GM19239 (cell line): ENCODE measurements around the gene MATN3.
"Not testable (repeated sequence)": the region's sequence is repeated elsewhere in the genome, so short reads cannot be mapped to it uniquely, and the experiment has no call there.

Experiments
- DNase-seq: peaks from one replicate; pipeline ENCODE4 v3.0.0; 2011; ENCODE audit warnings: low spot score; ENCODE audit not compliant: insufficient read length
- FAIRE-seq: peaks from 2 replicates; lab custom pipeline; 2011; peaks lifted over from hg19 to GRCh38; lab: Jason Lieb, UNC

The MATN3 gene, protein sequence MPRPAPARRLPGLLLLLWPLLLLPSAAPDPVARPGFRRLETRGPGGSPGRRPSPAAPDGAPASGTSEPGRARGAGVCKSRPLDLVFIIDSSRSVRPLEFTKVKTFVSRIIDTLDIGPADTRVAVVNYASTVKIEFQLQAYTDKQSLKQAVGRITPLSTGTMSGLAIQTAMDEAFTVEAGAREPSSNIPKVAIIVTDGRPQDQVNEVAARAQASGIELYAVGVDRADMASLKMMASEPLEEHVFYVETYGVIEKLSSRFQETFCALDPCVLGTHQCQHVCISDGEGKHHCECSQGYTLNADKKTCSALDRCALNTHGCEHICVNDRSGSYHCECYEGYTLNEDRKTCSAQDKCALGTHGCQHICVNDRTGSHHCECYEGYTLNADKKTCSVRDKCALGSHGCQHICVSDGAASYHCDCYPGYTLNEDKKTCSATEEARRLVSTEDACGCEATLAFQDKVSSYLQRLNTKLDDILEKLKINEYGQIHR

GRCh38 chr2:20012282-20013125 lies at the start of gene MATN3:
MATN3 (minus strand) TSS chr2:20012668; CDS start chr2:20012631, 37 bp downstream.
- FAIRE-seq (no peak), DNase-seq (no peak)

GRCh38 chr2:20061940-20062339 lies 49.5 kb upstream of the MATN3 start:
- DNase-seq, result no peak
- no peak for FAIRE-seq

DNA sequence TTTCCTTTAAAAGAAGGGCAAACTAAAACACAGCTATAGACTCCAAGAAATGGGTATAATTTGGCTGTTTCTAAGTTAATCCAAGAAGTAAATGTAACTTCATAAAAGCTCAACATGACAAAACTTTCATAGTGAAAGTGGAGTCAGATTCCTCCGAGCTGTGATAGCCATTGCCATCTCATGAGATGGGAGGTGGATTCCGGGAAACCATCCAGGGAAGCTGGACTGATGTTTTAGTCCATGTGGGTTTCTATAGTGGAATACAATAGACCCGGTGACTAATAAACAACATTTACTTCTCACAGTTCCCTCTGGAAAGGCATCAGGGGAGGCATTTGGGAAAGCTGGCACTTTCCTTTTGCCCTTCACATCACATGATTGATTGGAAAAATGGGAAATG lies 49.0 kb upstream of the MATN3 start:
- DNase-seq, result no peak
- FAIRE-seq, result no peak

DNA sequence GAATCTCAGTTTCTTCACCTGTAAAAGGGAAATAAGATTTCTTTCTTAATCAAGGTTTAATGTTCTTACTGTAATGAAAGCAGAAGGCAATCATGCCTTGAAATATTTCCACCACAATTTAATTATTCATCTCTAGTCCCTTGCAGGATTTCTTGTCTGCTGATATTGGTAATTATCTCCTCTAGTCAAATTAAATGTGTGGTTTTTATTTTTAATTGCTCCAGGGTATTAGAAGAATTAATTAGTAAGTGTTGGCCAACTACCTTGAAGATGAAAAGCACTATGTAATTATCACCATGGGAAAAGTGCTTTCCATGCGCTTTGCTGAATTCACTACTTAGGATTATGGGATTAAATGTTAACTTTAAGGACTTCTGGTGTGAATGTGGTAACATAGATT lies 47.6 kb upstream of the MATN3 start:
- FAIRE-seq (no peak), DNase-seq (no peak)

DNA sequence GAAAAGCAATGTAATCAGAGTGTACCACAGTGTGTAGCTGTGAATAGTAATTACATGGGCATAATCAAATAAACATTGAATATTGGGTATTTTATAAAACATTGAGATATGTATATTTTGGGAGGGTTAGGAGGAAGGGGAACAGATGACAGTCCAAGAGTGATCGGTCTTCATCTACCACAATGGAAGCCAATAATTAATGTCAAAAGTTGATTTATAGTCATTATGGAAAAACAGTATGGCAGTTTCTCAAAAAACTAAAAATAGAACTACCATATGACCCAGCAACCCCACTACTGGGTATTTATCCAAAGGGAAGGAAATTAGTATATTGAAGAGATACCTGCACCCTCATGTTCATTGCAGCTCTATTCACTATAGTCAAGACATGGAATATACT lies 44.8 kb upstream of the MATN3 start:
- FAIRE-seq (no peak), DNase-seq (no peak)

- DNase-seq, result no peak
- FAIRE-seq, result no peak
These were observed 42.5 kb upstream of the MATN3 start for GRCh38 chr2:20054931-20055330.

- FAIRE-seq (no peak), DNase-seq (no peak)
These were observed 41.7 kb upstream of the MATN3 start for GRCh38 chr2:20054119-20054518.

DNA sequence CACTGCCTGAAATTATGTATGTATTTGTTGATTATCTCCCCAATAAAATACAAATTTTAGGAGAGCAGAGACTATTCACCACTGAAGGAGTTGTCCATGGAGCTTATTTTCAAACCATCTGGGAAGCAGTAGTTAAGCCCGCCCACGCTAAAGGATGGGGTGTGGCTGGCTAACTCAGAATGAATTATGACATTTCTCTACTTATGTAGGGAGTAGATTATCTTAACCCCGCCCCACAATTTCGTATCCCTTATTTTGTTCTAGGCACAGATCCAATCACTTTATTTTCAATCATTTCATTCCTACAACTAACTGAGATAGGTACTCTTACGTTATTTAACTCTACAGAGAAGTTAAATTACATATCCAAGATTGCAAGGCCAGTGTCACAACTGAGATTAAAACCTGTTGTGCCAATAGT lies 40.4 kb upstream of the MATN3 start:
- DNase-seq, result no peak
- no peak for FAIRE-seq

GRCh38 chr2:20052229-20052851 lies 39.9 kb upstream of the MATN3 start:
- no peak for DNase-seq
- FAIRE-seq, result no peak

DNA sequence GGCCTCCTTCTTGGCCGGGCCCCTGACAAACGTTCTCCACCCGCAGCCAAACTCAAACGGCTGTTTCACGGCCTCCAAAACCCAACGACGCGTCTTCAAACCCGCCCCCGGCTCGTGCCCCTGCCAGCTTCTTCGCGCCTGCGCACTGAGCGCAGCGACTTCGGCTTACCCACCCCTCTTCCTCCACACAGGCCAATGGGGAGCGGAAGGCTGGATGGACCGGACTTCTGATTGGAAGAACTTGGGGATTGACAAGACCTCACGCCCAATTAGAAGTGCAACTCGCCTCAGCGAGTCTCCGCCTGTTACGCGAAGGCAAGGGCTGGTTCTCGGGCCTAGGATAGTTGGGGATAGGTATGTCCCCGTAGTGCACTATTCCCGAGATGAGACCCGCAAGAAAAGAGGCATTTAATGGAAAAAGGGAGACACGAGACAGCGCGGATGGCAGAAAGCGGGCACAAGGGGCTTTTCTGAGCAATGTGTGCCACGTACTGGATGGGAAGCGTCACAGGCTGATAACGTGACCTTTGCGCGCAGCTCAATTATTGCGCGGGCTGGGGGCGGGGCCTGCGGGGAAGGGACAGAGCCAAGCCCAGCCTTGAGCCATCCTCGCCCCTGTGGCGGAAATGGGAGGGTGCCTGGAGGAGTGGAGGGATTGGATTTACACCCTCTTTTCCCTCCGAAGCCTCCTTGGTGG lies 39.2 kb upstream of the MATN3 start, which contains the start of gene LAPTM4A:
Gene LAPTM4A, minus strand, starts transcription at position 97 of the 697 bp plus-strand sequence. CDS start 108 bp downstream, outside the sequence.
- DNase-seq, result peak; percentile 84
- FAIRE-seq, result peak; percentile 97

DNA sequence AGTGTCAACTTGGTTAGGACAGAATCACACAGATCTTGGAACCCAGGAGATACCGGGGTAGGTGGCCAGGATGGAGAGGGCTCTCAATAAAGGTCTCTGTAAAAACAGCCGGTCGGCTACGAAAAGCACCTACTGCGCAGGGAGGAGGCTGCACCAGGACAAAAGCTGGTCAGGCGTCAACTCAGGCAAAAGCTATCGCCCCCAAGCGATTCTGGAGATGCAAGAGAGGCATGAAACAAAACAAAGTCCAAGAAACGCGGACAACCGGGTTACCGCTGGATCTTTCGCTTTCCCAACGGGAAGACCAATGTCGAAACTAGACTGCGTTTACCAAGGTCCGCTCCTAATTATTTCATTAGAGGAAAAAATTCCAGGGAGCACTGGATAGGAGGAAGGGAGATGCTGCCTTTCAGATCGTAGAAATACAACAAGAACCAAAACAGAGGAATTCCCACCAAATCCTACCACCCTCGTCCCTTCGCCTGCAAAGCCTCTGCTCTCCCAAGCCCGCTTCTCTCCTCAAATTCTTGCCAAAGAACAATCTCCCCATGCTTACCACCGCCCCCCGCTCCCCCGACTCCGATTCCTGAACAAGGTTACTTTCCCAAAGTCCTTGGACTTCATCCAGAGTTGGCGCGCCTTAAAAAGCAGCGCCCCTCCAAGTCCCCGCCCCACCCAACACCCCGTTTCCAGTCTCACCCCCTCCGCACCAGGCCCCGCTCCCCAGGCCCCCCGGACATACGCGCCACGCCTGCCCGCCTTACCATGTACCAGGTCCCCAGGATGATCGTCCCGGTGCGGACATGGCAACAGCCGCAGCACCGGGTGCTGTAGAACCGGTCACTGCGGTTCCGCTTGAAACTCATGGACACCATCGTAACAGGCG lies 38.4 kb upstream of the MATN3 start:
- FAIRE-seq (peak; percentile 89), DNase-seq (peak; percentile 15)

DNA sequence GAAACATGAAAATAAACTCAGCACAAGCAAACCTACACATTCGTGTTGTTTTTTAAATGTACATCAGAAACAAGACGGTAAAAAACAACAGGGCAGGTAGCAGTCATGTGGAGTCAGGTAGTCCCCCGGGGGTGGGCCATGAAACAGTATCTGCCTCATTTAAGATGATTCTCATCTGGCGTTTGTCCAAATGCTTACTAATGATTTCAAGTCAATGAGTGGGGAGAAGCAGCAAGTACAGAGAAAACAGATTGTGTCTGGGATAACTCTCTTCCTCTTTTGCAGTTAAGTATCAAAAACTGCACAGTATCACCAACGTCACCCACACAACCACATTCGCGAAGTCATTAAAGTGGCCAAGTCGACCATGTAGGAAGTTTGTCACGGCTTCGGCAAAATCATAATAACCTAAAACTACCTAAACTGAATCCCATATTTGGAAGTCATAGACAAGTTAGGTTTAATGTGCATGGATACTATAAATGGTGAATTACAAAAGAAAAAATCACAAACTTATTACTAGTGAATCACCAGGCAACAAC lies 37.7 kb upstream of the MATN3 start:
- no peak for DNase-seq
- no peak for FAIRE-seq

DNA sequence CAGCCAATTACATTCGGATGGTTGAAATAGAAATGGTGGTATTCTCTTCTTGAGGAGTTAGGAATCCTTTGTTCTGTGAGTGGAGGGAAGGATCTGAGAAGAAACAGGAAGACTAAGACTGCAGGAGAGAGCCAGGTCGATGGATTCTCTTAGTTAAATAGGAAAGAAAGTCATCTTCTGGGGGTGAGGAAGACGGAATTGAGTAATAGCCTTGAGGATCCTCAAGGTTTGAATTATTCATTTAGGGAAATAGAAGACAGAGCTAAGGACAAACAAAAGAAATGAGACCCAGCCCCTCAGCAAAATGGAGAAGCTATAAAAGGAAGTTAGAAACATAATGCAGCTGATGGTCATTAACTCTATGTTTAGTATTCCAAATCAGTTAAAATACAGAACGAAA lies 37.2 kb upstream of the MATN3 start:
- FAIRE-seq, result no peak

DNA sequence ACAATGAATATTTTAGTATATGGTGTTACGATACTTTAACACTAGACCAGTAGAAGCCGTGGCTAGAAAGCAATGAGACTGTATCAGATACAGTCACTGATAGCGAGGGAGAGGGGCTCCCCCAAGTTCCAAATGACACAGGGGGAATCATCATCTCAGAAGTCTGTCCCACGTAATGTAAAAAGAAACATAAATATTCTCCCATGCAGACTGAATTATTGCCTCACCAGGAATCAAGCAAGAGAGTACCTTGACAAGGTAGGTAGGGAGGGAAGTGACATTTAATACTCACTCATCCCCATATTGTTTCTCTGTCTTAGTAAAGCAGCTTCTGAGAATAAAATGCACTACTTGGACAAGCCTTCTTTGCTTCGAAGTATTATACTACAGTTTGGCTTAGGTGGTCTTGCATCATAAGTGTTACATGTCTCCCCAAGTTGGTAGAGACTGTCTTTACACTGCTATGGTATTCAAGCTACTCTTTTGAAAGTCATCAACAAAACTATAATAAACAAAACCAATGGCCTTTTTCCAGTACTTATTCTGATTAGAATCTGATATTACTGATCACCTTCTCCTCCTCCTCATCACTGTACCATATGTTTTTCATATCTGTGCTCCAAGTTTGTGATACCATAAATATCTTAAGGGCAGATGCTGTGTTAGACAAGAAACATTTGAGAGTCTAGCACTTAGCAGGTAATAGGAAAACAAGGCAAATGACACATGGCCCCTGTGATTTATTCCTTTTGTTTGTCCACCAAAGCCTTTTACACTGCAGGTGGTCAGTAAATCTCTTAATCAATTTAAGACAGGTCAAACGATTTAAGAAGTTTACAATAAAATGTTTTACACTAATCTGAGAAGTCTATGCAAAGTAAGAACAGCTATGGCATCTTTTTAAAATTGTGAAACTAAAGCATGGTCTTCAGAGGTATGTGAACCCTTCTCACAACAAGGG lies 36.3 kb upstream of the MATN3 start:
- DNase-seq (no peak), FAIRE-seq (no peak)

More for the DNA sequence above, 37.2 kb upstream of the MATN3 start:
- no peak for DNase-seq

DNA sequence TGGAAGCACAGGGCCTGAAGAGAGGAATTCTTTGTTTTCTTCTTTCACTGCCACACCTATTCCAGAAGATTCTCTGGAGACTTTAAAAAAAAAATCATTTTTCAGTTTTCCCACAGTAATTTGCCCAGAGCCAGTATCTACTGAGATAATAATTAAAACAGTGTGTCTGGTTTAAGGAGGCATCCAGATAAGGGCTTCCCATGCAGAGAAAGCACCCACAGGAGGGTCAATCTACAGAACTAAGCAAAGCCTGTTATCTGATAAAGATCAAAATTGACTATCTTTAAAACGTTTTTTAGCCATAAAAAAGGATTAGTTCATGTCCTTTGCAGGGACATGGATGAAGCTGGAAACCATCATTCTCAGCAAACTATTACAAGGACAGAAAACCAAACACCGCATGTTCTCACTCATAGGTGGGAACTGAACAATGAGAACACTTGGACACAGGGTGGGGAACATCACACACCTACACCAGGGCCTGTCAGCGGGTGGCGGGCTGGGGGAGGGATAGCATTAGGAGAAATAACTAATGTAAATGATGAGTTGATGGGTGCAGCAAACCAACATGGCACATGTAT lies 33.3 kb upstream of the MATN3 start:
- DNase-seq, FAIRE-seq: not testable (repeated sequence)

DNA sequence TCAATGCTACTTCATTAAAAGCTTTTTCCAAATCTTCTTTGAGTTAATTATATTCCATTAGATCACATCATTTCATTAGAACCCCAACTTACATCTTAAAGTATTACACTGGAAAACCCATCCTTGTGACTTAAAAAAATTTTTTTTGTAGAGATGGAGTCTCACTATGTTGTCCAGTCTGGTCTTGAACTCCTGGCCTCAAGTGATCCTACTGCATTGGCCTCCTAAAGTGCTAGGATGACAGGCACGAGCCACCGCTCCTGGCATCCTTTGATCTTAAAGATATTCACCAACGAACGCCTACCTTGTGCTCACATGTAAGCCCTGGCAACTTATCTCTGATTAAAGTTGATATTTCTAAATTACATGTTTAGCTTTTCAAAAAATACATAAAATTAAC lies 32.3 kb upstream of the MATN3 start:
- no peak for FAIRE-seq
- no peak for DNase-seq

DNA sequence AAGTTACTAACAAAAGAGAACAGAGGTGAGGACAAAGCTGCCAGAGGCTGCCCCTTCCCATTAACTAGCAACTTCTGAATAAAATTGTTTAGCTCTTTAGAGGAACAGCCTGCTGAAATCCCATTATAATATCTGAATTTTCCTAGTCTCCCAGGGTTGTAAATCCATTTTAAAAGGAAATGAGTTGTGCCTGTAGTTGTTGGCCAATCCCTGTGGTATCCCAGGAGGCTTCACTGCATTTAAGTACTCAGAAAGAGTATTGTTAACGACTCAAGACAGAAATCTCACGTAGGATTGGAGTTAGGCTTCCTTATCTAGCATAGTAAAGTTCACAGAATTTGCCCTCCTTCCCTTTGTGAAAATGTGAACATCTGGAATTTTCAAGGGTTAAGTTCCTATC lies 30.1 kb upstream of the MATN3 start:
- FAIRE-seq (no peak), DNase-seq (no peak)
